ENCODE measurements around the gene LCLAT1.
"Not testable (repeated sequence)": the region's sequence is repeated elsewhere in the genome, so short reads cannot be mapped to it uniquely, and the experiment has no call there.

LCLAT1 gene

GRCh38 chr2:30590407-30590806 lies 143.4 kb downstream of the LCLAT1 start:
- DNase-seq (ENCODE audit: low read depth): no peak

- DNase-seq (ENCODE audit: low read depth): no peak
Observed at GRCh38 chr2:30591186-30591585, 144.1 kb downstream of the LCLAT1 start.

GRCh38 chr2:30601375-30601774 lies 154.3 kb downstream of the LCLAT1 start:
- DNase-seq (ENCODE audit: low read depth): no peak

- DNase-seq (ENCODE audit: low read depth): no peak
Observed at GRCh38 chr2:30605197-30605596, 158.2 kb downstream of the LCLAT1 start.

GRCh38 chr2:30608643-30609042 lies 161.6 kb downstream of the LCLAT1 start:
- peak; percentile 6 for DNase-seq (ENCODE audit: low read depth)

GRCh38 chr2:30611583-30611982 lies 164.5 kb downstream of the LCLAT1 start:
- DNase-seq (ENCODE audit: low read depth): no peak

GRCh38 chr2:30612371-30612770 lies 165.3 kb downstream of the LCLAT1 start:
- DNase-seq (ENCODE audit: low read depth): no peak

GRCh38 chr2:30613001-30613400 lies 166.0 kb downstream of the LCLAT1 start:
- no peak for DNase-seq (ENCODE audit: low read depth)

GRCh38 chr2:30614227-30614626 lies 167.2 kb downstream of the LCLAT1 start:
- DNase-seq (ENCODE audit: low read depth): not testable (repeated sequence)

- DNase-seq (ENCODE audit: low read depth): no peak
Observed at GRCh38 chr2:30615926-30616325, 168.9 kb downstream of the LCLAT1 start.

- no peak for DNase-seq (ENCODE audit: low read depth)
Observed at GRCh38 chr2:30620102-30620501, 173.1 kb downstream of the LCLAT1 start.

GRCh38 chr2:30621836-30622235 lies 174.8 kb downstream of the LCLAT1 start:
- DNase-seq (ENCODE audit: low read depth): no peak

GRCh38 chr2:30622452-30622851 lies 175.4 kb downstream of the LCLAT1 start:
- DNase-seq (ENCODE audit: low read depth): no peak

- no peak for DNase-seq (ENCODE audit: low read depth)
Observed at GRCh38 chr2:30625276-30625675, 178.2 kb downstream of the LCLAT1 start.

GRCh38 chr2:30625701-30626100 lies 178.7 kb downstream of the LCLAT1 start:
- DNase-seq (ENCODE audit: low read depth): no peak

GRCh38 chr2:30626397-30626796 lies 179.4 kb downstream of the LCLAT1 start:
- no peak for DNase-seq (ENCODE audit: low read depth)

GRCh38 chr2:30627151-30627550 lies 180.1 kb downstream of the LCLAT1 start:
- no peak for DNase-seq (ENCODE audit: low read depth)

GRCh38 chr2:30628341-30628740 lies 181.3 kb downstream of the LCLAT1 start:
- no peak for DNase-seq (ENCODE audit: low read depth)

- peak; percentile 53 for DNase-seq (ENCODE audit: low read depth)
Observed at GRCh38 chr2:30629866-30630265, 182.8 kb downstream of the LCLAT1 start.

GRCh38 chr2:30631051-30631671 lies 184.1 kb downstream of the LCLAT1 start:
- DNase-seq (ENCODE audit: low read depth): no peak

- DNase-seq (ENCODE audit: low read depth): no peak
Observed at GRCh38 chr2:30633039-30633438, 186.0 kb downstream of the LCLAT1 start.

GRCh38 chr2:30636311-30636710 lies 189.3 kb downstream of the LCLAT1 start:
- DNase-seq (ENCODE audit: low read depth): no peak

GRCh38 chr2:30639836-30640235 lies 192.8 kb downstream of the LCLAT1 start:
- DNase-seq (ENCODE audit: low read depth): no peak

- DNase-seq (ENCODE audit: low read depth): no peak
Observed at GRCh38 chr2:30641765-30642345, 194.8 kb downstream of the LCLAT1 start.

All from ELR (cell line).